DOHH2 (cell line): ENCODE data around the gene MAP3K5.

ENCODE experiments used
- H3F3A ChIP-seq: fragments of 200-600 bp; sonication (generic), shearing (Covaris generic); 2 replicates; pipeline ENCODE4 v1.6.0; 2016; ENCODE audit warnings: antibody characterized with exemption, mild to moderate bottlenecking; ENCODE audit not compliant: control insufficient read depth, insufficient read depth
- H3K27ac ChIP-seq: fragments of 200-600 bp; sonication (generic); 2 replicates; pipeline ENCODE4 v1.5.1; 2014; ENCODE audit warnings: low read depth, mild to moderate bottlenecking, low read length, moderate library complexity
- H3K27me3 ChIP-seq: fragments of 200-600 bp; sonication (generic); 2 replicates; pipeline ENCODE4 v1.6.1; 2014; ENCODE audit warnings: mild to moderate bottlenecking, low read length, mixed read lengths; ENCODE audit not compliant: control insufficient read depth
- H3K36me3 ChIP-seq: fragments of 200-600 bp; sonication (generic); 2 replicates; pipeline ENCODE4 v1.6.1; 2014; ENCODE audit warnings: mild to moderate bottlenecking, low read length, moderate library complexity, mixed read lengths; ENCODE audit not compliant: control insufficient read depth
- H3K4me1 ChIP-seq: fragments of 200-600 bp; sonication (generic); 2 replicates; pipeline ENCODE4 v1.6.1; 2014; ENCODE audit warnings: mild to moderate bottlenecking, low read length, mixed read lengths; ENCODE audit not compliant: control insufficient read depth
- H3K4me2 ChIP-seq: fragments of 200-600 bp; sonication (generic); 2 replicates; pipeline ENCODE4 v1.6.0; 2014; ENCODE audit warnings: mild to moderate bottlenecking, low read length, moderate library complexity
- H3K4me3 ChIP-seq: fragments of 200-600 bp; sonication (generic); 2 replicates; pipeline ENCODE4 v1.5.1; 2014; ENCODE audit warnings: mild to moderate bottlenecking, low read length, mixed read lengths
- H3K79me2 ChIP-seq: fragments of 200-600 bp; sonication (generic); 2 replicates; pipeline ENCODE4 v1.6.1; 2014; ENCODE audit warnings: mild to moderate bottlenecking, low read length, mixed read lengths; ENCODE audit not compliant: control insufficient read depth
- H3K9me2 ChIP-seq: fragments of 200-600 bp; sonication (generic); replicated peaks from 2 replicates; pipeline ENCODE4 v1.6.1; 2014; ENCODE audit warnings: mild to moderate bottlenecking, low read length, mixed read lengths; ENCODE audit not compliant: control insufficient read depth
- H3K9me3 ChIP-seq: fragments of 200-600 bp; sonication (generic); 2 replicates; pipeline ENCODE4 v1.6.1; 2014; ENCODE audit warnings: antibody characterized with exemption, low read length, mixed read lengths; ENCODE audit not compliant: control insufficient read depth, insufficient read depth
- H4K20me1 ChIP-seq: fragments of 200-600 bp; sonication (generic); 2 replicates; pipeline ENCODE4 v1.6.0; 2014; ENCODE audit warnings: low read depth, mild to moderate bottlenecking, antibody characterized with exemption, low read length, moderate library complexity; ENCODE audit not compliant: control insufficient read depth, insufficient read depth
- EZH2phosphoT487 ChIP-seq: fragments of 200-600 bp; sonication (generic); IDR thresholded peaks from 2 replicates; pipeline ENCODE4 v1.6.1; 2017; ENCODE audit warnings: borderline replicate concordance, mild to moderate bottlenecking, antibody characterized with exemption, low read length, moderate library complexity, mixed read lengths
- TF ChIP-seq, protein P1 (sequence below): fragments of 200-600 bp; sonication (generic); IDR thresholded peaks from one replicate; pipeline ENCODE4 v1.5.1; 2014; ENCODE audit warnings: antibody characterized with exemption, mild to moderate bottlenecking, low read depth, low read length; ENCODE audit not compliant: poor library complexity, severe bottlenecking

The MAP3K5 gene

GRCh38 chr6:136710877-136711552, 81.3 kb downstream of the MAP3K5 start:
- no peaks in the 10 kb centered on the region for H4K20me1 ChIP-seq

DNA sequence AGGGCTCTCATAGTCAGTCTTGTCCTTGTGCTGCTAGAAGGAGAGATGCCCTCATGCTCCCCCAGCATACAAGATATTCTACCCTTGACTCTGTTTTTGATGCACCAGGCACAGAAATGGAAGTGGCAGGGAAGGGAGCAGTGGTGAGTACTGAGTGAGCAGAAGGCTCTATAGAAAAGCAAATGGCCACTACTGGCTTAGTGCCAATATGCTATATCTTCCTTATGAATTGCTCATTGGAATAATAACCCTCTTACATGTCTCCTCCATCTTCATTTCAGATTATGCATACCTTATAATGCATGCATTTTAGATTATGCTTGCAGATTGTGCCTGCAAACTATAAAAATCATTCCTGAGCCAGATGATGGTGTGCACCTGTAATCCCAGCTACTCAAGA, 82.8 kb downstream of the MAP3K5 start:
- TF ChIP-seq EZH2phosphoT487: no peak
- TF ChIP-seq, protein P1, sequence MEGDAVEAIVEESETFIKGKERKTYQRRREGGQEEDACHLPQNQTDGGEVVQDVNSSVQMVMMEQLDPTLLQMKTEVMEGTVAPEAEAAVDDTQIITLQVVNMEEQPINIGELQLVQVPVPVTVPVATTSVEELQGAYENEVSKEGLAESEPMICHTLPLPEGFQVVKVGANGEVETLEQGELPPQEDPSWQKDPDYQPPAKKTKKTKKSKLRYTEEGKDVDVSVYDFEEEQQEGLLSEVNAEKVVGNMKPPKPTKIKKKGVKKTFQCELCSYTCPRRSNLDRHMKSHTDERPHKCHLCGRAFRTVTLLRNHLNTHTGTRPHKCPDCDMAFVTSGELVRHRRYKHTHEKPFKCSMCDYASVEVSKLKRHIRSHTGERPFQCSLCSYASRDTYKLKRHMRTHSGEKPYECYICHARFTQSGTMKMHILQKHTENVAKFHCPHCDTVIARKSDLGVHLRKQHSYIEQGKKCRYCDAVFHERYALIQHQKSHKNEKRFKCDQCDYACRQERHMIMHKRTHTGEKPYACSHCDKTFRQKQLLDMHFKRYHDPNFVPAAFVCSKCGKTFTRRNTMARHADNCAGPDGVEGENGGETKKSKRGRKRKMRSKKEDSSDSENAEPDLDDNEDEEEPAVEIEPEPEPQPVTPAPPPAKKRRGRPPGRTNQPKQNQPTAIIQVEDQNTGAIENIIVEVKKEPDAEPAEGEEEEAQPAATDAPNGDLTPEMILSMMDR: no peak
- Histone ChIP-seq H4K20me1 (no peaks in the 10 kb centered on the region), H3K27ac (no peak overlapping the region), H3K9me2 (no peaks in the 10 kb centered on the region), H3K36me3 (no peaks in the 10 kb centered on the region), H3K9me3 (no peaks in the 10 kb centered on the region), H3K79me2 (no peaks in the 10 kb centered on the region), H3K4me1 (no peaks in the 10 kb centered on the region), H3K4me2 (no peak overlapping the region), H3K27me3 (no peaks in the 10 kb centered on the region), H3K4me3 (no peak overlapping the region), H3F3A (no peaks in the 10 kb centered on the region)

More at GRCh38 chr6:136710877-136711552, 81.3 kb downstream of the MAP3K5 start:
- H3K4me3 ChIP-seq: no peak overlapping the region
- no peaks in the 10 kb centered on the region for H3F3A ChIP-seq
- no peaks in the 10 kb centered on the region for H3K4me1 ChIP-seq
- no peaks in the 10 kb centered on the region for H3K79me2 ChIP-seq
- H3K9me2 ChIP-seq: no peaks in the 10 kb centered on the region
- no peak overlapping the region for H3K4me2 ChIP-seq
- no peaks in the 10 kb centered on the region for H3K36me3 ChIP-seq
- no peaks in the 10 kb centered on the region for H3K27me3 ChIP-seq
- TF ChIP-seq EZH2phosphoT487: no peak
- TF ChIP-seq, protein P1: no peak
- no peaks in the 10 kb centered on the region for H3K9me3 ChIP-seq
- H3K27ac ChIP-seq: no peak overlapping the region

DNA sequence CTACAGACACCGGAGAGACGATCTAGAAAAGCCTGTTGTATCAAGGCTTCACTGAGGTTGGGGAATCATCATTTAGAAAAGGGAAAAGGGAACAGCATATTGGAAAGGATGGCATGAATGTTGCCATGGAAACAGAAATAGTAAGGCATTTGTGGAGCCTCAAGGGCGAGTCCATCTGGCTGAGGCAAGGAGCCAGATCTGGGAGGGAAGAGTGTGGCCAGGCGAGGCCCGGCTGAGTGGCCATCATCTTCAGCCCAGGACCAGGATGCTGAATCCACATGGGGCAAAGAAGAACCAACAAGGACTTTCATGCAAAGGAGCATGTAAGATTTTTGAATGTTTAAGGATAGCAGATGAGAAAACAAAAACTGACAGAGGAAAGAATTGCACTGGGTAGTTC, 85.8 kb downstream of the MAP3K5 start:
- Histone ChIP-seq H4K20me1 (no peaks in the 10 kb centered on the region), H3K9me2 (no peaks in the 10 kb centered on the region), H3K4me1 (peaks cover 4% of the 10 kb centered on the region), H3K9me3 (no peaks in the 10 kb centered on the region), H3K27me3 (no peaks in the 10 kb centered on the region), H3K27ac (no peak overlapping the region), H3K4me3 (no peak overlapping the region), H3K4me2 (no peak overlapping the region), H3K79me2 (no peaks in the 10 kb centered on the region), H3K36me3 (no peaks in the 10 kb centered on the region), H3F3A (no peaks in the 10 kb centered on the region)
- no peak for TF ChIP-seq EZH2phosphoT487
- TF ChIP-seq, protein P1: no peak
